PFSK-1 (cell line): ENCODE data around the gene DNAJC18.

Experiments used
- FOXP2 ChIP-seq: optimal IDR thresholded peaks from 2 replicates; pipeline ENCODE3; 2011; ENCODE audit warnings: borderline replicate concordance, control low read depth, inconsistent platforms; ENCODE audit not compliant: insufficient read depth; ENCODE audit errors: extremely low read length, extremely low read depth
- POLR2AphosphoS5 ChIP-seq: IDR thresholded peaks from 2 replicates; pipeline ENCODE4 v1.6.1; 2012; ENCODE audit warnings: low read depth, mild to moderate bottlenecking, control low read depth, low read length, moderate library complexity
- REST ChIP-seq, 2 experiments: IDR thresholded peaks; 2 replicates each; pipeline versions ENCODE4 v1.6.1 to v1.8.0; 2011 to 2012; ENCODE audit warnings: low read depth in 2 of 2, low read length in 2 of 2, control low read depth in 1 of 2, inconsistent platforms in 1 of 2, mild to moderate bottlenecking in 1 of 2, moderate library complexity in 1 of 2; ENCODE audit not compliant: insufficient read depth in 1 of 2
- SIN3A ChIP-seq: IDR thresholded peaks from 2 replicates; pipeline ENCODE4 v1.6.1; 2012; ENCODE audit warnings: mild to moderate bottlenecking, low read length, moderate library complexity, borderline replicate concordance; ENCODE audit not compliant: insufficient read depth
- TAF1 ChIP-seq: IDR thresholded peaks from 2 replicates; pipeline ENCODE4 v1.6.1; 2012; ENCODE audit warnings: low read length, control low read depth, borderline replicate concordance; ENCODE audit not compliant: insufficient read depth

Gene DNAJC18

GRCh38 chr5:139379626-139380449 lies 59.5 kb downstream of the DNAJC18 start:
- TF ChIP-seq TAF1 (no peak), POLR2AphosphoS5 (no peak), SIN3A (no peak), REST (IDR thresholded peaks at IDR 0.05; ENCODE audit: insufficient read depth in 1 of 2, low read depth in 2 of 2, low read length in 2 of 2) (no peak)

DNA sequence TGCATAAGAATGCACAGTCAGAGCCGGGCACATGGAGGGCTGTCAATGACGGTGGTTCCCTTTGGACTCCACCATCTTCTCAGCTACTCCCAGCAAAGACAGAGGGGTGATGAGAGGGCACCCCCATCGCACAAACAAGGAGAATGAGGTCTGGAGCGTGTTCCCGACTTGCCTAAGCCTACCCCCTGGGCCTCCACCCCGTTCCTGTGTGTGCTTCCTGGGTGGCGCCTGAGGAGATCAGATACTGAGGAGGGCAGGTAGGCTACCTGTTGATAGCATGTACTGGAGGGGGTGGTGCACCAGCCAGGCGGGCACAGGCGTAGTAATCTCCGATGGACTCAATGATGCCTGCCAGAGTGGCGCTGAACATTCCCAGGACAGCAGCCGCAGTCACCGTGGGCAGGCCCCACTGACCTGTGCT lies 60.4 kb downstream of the DNAJC18 start:
- TF ChIP-seq SIN3A = no peak
- no peak for TF ChIP-seq REST (IDR thresholded peaks at IDR 0.05; ENCODE audit: insufficient read depth in 1 of 2, low read depth in 2 of 2, low read length in 2 of 2)
- TF ChIP-seq POLR2AphosphoS5 = no peak
- TF ChIP-seq TAF1 = no peak
- no peak for TF ChIP-seq FOXP2

DNA sequence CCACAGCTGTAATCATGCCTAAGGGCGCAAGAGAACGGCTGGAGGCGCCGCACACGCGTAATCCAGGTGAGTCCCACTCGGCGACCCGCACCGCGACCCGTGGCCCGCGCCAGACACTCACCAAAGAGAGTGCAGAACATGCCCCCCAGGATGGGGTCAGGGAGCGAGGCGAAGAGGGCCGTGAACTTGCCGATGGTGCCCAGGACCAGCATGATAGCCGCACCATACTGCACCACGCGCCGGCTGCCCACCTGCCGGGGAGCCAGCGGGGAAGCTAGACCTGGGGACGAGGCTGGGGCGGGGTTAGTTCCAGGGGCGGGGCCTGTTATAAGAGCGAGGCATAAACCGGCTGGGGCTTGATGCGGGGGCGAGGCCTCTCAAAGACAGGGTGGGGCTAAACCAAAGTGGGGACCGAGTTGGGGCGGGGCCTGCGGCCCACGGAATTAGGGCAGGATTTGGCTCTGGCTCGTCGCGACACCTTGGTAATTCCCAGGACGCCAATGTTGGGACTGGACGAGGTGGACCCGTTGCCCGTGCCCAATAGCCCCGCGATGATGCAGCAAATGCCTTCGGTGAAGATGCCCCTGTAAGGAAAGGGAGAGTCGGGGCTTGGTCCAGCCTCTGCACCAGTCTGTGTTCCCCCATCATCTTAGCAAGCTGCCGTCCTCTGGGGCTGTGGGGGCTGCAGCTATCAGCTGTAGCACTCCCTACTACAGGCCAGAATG lies 61.1 kb downstream of the DNAJC18 start:
- no peak for TF ChIP-seq REST (IDR thresholded peaks at IDR 0.05; ENCODE audit: insufficient read depth in 1 of 2, low read depth in 2 of 2, low read length in 2 of 2)
- no peak for TF ChIP-seq FOXP2
- no peak for TF ChIP-seq TAF1
- no peak for TF ChIP-seq POLR2AphosphoS5
- no peak for TF ChIP-seq SIN3A

GRCh38 chr5:139377226-139377625 lies 62.1 kb downstream of the DNAJC18 start:
- TF ChIP-seq SIN3A (no peak), REST (IDR thresholded peaks at IDR 0.05; ENCODE audit: insufficient read depth in 1 of 2, low read depth in 2 of 2, low read length in 2 of 2) (no peak), POLR2AphosphoS5 (no peak), FOXP2 (no peak), TAF1 (no peak)
